H9 (cell line): ENCODE results near the gene BRF1. TPM values are rescaled to one million over a fixed set of nuclear protein-coding genes. Genes with fewer than 3 reads are reported as not detected.
A peak's percentile ranks its signal among the peaks of the same experiment; 100 is the strongest.

Source experiments
- DNase-seq: peaks from one replicate; pipeline ENCODE4 v3.0.0-alpha.2; 2017
- H2AFZ ChIP-seq: one replicate; pipeline ENCODE4 v1.6.1; 2013; ENCODE audit warnings: mild to moderate bottlenecking, low read length, control low read depth, moderate library complexity
- H2AK5ac ChIP-seq: 2 replicates; pipeline ENCODE4 v1.6.1; 2013; ENCODE audit warnings: low read length, control low read depth, mixed read lengths; ENCODE audit not compliant: insufficient read length
- H2BK120ac ChIP-seq: one replicate; pipeline ENCODE4 v1.6.1; 2013; ENCODE audit warnings: low read depth, mild to moderate bottlenecking, low read length, control low read depth, inconsistent platforms; ENCODE audit not compliant: poor library complexity, severe bottlenecking
- H2BK12ac ChIP-seq: 2 replicates; pipeline ENCODE4 v1.6.1; 2013; ENCODE audit warnings: low read length, control low read depth, mixed read lengths, low read depth; ENCODE audit not compliant: insufficient read length
- H2BK15ac ChIP-seq: 2 replicates; pipeline ENCODE4 v1.6.1; 2013; ENCODE audit warnings: low read depth, low read length, control low read depth
- H2BK20ac ChIP-seq: one replicate; pipeline ENCODE4 v1.6.1; 2013; ENCODE audit warnings: low read depth, mild to moderate bottlenecking, low read length, control low read depth, inconsistent platforms; ENCODE audit not compliant: poor library complexity, severe bottlenecking
- H2BK5ac ChIP-seq: 2 replicates; pipeline ENCODE4 v1.6.1; 2013; ENCODE audit warnings: low read length, control low read depth, mixed read lengths; ENCODE audit not compliant: insufficient read length
- H3K14ac ChIP-seq: 2 replicates; pipeline ENCODE4 v1.6.1; 2013; ENCODE audit warnings: low read length, control low read depth; ENCODE audit not compliant: insufficient read depth
- H3K18ac ChIP-seq: 2 replicates; pipeline ENCODE4 v1.6.1; 2013; ENCODE audit warnings: low read depth, mild to moderate bottlenecking, mixed read lengths, low read length, control low read depth; ENCODE audit not compliant: insufficient read length
- H3K23ac ChIP-seq: 2 replicates; pipeline ENCODE4 v1.6.1; 2013; ENCODE audit warnings: low read length, control low read depth, mixed read lengths, low read depth; ENCODE audit not compliant: insufficient read length
- H3K23me2 ChIP-seq: 2 replicates; pipeline ENCODE4 v1.6.1; 2013; ENCODE audit warnings: low read depth, mild to moderate bottlenecking, mixed read lengths, low read length, control low read depth; ENCODE audit not compliant: insufficient read length, poor library complexity, severe bottlenecking
- H3K27ac ChIP-seq: 2 replicates; pipeline ENCODE4 v1.5.1; 2013; ENCODE audit warnings: low read length, control low read depth, mixed read lengths, low read depth; ENCODE audit not compliant: insufficient read length
- H3K27me3 ChIP-seq: 2 replicates; pipeline ENCODE4 v1.6.1; 2013; ENCODE audit warnings: low read length, control low read depth, inconsistent platforms; ENCODE audit not compliant: insufficient read depth
- H3K4ac ChIP-seq: 2 replicates; pipeline ENCODE4 v1.6.1; 2013; ENCODE audit warnings: low read depth, mild to moderate bottlenecking, control low read depth, inconsistent platforms, low read length, moderate library complexity
- H3K4me1 ChIP-seq: 2 replicates; pipeline ENCODE4 v1.6.1; 2013; ENCODE audit warnings: low read length, control low read depth, inconsistent platforms; ENCODE audit not compliant: insufficient read depth
- H3K4me2 ChIP-seq: 2 replicates; pipeline ENCODE4 v1.6.1; 2013; ENCODE audit warnings: low read length, control low read depth, mixed read lengths; ENCODE audit not compliant: insufficient read length, insufficient read depth
- H3K56ac ChIP-seq: 2 replicates; pipeline ENCODE4 v1.6.1; 2013; ENCODE audit warnings: low read depth, mild to moderate bottlenecking, mixed read lengths, low read length, control low read depth; ENCODE audit not compliant: insufficient read length
- H3K79me1 ChIP-seq: 2 replicates; pipeline ENCODE4 v1.6.1; 2013; ENCODE audit warnings: low read depth, mild to moderate bottlenecking, moderate library complexity, low read length, control low read depth, inconsistent platforms; ENCODE audit not compliant: insufficient read depth, poor library complexity, severe bottlenecking
- H3K79me2 ChIP-seq: 2 replicates; pipeline ENCODE4 v1.6.1; 2013; ENCODE audit warnings: low read length, control low read depth, inconsistent platforms; ENCODE audit not compliant: insufficient read depth
- H3K9ac ChIP-seq: 2 replicates; pipeline ENCODE4 v1.6.1; 2013; ENCODE audit warnings: low read length, control low read depth, mixed read lengths; ENCODE audit not compliant: insufficient read length; ENCODE audit errors: extremely low read depth
- H3K9me3 ChIP-seq: one replicate; pipeline ENCODE4 v1.6.1; 2013; ENCODE audit warnings: low read depth, low read length, inconsistent platforms; ENCODE audit not compliant: control insufficient read depth
- H3T11ph ChIP-seq: one replicate; pipeline ENCODE4 v1.6.1; 2013; ENCODE audit warnings: mild to moderate bottlenecking, low read length, control low read depth, inconsistent platforms
- H4K20me1 ChIP-seq: one replicate; pipeline ENCODE4 v1.6.1; 2013; ENCODE audit not compliant: control insufficient read depth, insufficient read length, insufficient read depth
- H4K5ac ChIP-seq: 2 replicates; pipeline ENCODE4 v1.6.1; 2013; ENCODE audit warnings: low read depth, mild to moderate bottlenecking, mixed read lengths, low read length, control low read depth; ENCODE audit not compliant: insufficient read length
- H4K8ac ChIP-seq: replicated peaks from 2 replicates; pipeline ENCODE4 v1.6.1; 2013; ENCODE audit warnings: low read length, control low read depth, mixed read lengths, low read depth; ENCODE audit not compliant: insufficient read length
- H4K91ac ChIP-seq: 2 replicates; pipeline ENCODE4 v1.6.1; 2013; ENCODE audit warnings: low read depth, mild to moderate bottlenecking, moderate library complexity, mixed read lengths, low read length, control low read depth; ENCODE audit not compliant: insufficient read length
- H3K27ac Mint-ChIP-seq, 3 experiments: 2 replicates in 2 of 3; 3 replicates in 1 of 3; pipeline ENCODE4 v1.8.0; 2020 to 2021; ENCODE audit warnings: mixed read lengths in 3 of 3, mild to moderate bottlenecking in 1 of 3, moderate library complexity in 1 of 3
- H3K27me3 Mint-ChIP-seq: 2 replicates; pipeline ENCODE4 v1.8.0; 2021; ENCODE audit warnings: low read depth, mild to moderate bottlenecking, moderate library complexity, mixed read lengths
- H3K36me3 Mint-ChIP-seq, 3 experiments: 2 replicates in 2 of 3; 3 replicates in 1 of 3; pipeline ENCODE4 v1.8.0; 2020 to 2021; ENCODE audit warnings: low read depth in 3 of 3, mixed read lengths in 3 of 3; ENCODE audit not compliant: insufficient read depth in 1 of 3
- H3K4me1 Mint-ChIP-seq, 2 experiments: 2 replicates each; pipeline ENCODE4 v1.8.0; 2020; ENCODE audit warnings: mixed read lengths in 2 of 2
- H3K4me3 Mint-ChIP-seq, 2 experiments: 2 replicates in 1 of 2; 3 replicates in 1 of 2; pipeline ENCODE4 v1.8.0; 2020 to 2021; ENCODE audit warnings: mild to moderate bottlenecking in 2 of 2, mixed read lengths in 2 of 2, moderate library complexity in 1 of 2
- H3K9me3 Mint-ChIP-seq, 2 experiments: 2 replicates in 1 of 2; 3 replicates in 1 of 2; pipeline ENCODE4 v1.8.0; 2020; ENCODE audit warnings: mild to moderate bottlenecking in 2 of 2, mixed read lengths in 2 of 2, moderate library complexity in 1 of 2
- WGBS: extraction: QIAGEN DNeasy Blood & Tissue Kit; methylation state at CpG from one replicate; pipeline ENCODE4 v1.1.7; 2013; ENCODE audit warnings: missing lambda C conversion rate, low lambda C conversion rate, mixed read lengths; ENCODE audit not compliant: insufficient read length; ENCODE audit errors: extremely low coverage; 5-methylcytosine and 5-hydroxymethylcytosine counted together
- total RNA-seq: library from RNA; stranded (reverse); gene quantifications from 2 replicates; pipeline ENCODE4 v1.2.1, GENCODE V29; 2021
- TF ChIP-seq, protein P1 (sequence below): fragments of 200-600 bp; sonication (generic); conservative IDR thresholded peaks from 3 replicates; pipeline ENCODE4 v1.8.0; 2021; ENCODE audit warnings: antibody characterized with exemption, mild to moderate bottlenecking

The BRF1 gene
- total RNA-seq, 1 experiment from 2014 or later: 28.3 TPM

GRCh38 chr14:105312973-105313372, 12.2 kb upstream of the BRF1 start:
- H3K27me3 Mint-ChIP-seq: peaks cover 16% of the 10 kb centered on the region

More at GRCh38 chr14:105312973-105313372, 12.2 kb upstream of the BRF1 start:
- Histone ChIP-seq H3K56ac (no peak overlapping the region), H3K18ac (no peak overlapping the region), H2BK20ac (no peak overlapping the region), H3K79me1 (peaks cover 5% of the 10 kb centered on the region), H3K14ac (no peak overlapping the region), H3K4me1 (no peaks in the 10 kb centered on the region; the same call in 1 of the 2 replicates), H3K23me2 (peaks cover 8% of the 10 kb centered on the region), H2BK15ac (no peak overlapping the region), H3K4me2 (no peak overlapping the region), H3K9me3 (no peaks in the 10 kb centered on the region), H3K27ac (no peak overlapping the region), H3K4ac (no peak overlapping the region), H4K8ac (no peak overlapping the region), H4K20me1 (peaks cover 7% of the 10 kb centered on the region), H3T11ph (no peak overlapping the region), H2BK120ac (no peak overlapping the region), H3K79me2 (peaks cover 7% of the 10 kb centered on the region; the same call in 1 of the 2 replicates), H3K9ac (no peak overlapping the region), H3K27me3 (no peaks in the 10 kb centered on the region), H3K23ac (no peak overlapping the region), H4K91ac (no peak overlapping the region), H4K5ac (no peak overlapping the region), H2AFZ (no peak overlapping the region), H2AK5ac (no peak overlapping the region), H2BK12ac (no peak overlapping the region), H2BK5ac (no peak overlapping the region)
- no peaks in the 10 kb centered on the region for H3K9me3 Mint-ChIP-seq
- H3K4me3 Mint-ChIP-seq: peak overlapping the region in 1 of 2 experiments; percentile 75; a peak in 1 of 5 replicates
- no peaks in the 10 kb centered on the region; a peak in 1 of 7 replicates for H3K36me3 Mint-ChIP-seq
- H3K4me1 Mint-ChIP-seq: peaks cover 19 to 26% of the 10 kb centered on the region in 2 experiments
- H3K27ac Mint-ChIP-seq: no peak overlapping the region
- WGBS: no CpG with 5 or more reads among the region's 13 CpGs
- peak; percentile 25 for DNase-seq
- TF ChIP-seq, protein P1, sequence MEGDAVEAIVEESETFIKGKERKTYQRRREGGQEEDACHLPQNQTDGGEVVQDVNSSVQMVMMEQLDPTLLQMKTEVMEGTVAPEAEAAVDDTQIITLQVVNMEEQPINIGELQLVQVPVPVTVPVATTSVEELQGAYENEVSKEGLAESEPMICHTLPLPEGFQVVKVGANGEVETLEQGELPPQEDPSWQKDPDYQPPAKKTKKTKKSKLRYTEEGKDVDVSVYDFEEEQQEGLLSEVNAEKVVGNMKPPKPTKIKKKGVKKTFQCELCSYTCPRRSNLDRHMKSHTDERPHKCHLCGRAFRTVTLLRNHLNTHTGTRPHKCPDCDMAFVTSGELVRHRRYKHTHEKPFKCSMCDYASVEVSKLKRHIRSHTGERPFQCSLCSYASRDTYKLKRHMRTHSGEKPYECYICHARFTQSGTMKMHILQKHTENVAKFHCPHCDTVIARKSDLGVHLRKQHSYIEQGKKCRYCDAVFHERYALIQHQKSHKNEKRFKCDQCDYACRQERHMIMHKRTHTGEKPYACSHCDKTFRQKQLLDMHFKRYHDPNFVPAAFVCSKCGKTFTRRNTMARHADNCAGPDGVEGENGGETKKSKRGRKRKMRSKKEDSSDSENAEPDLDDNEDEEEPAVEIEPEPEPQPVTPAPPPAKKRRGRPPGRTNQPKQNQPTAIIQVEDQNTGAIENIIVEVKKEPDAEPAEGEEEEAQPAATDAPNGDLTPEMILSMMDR: no peak
